ENCODE measurements around the gene NLGN4X. TPM values are rescaled to one million over a fixed set of nuclear protein-coding genes. Genes with fewer than 3 reads are reported as not detected.

The NLGN4X gene
- total RNA-seq, 1 experiment from 2014 or later: 0.05 TPM

GRCh38 chrX:5857232-5857631 lies 371.4 kb downstream of the NLGN4X start:
- ATAC-seq (no peak), DNase-seq (ENCODE audit: low read depth, low spot score) (no peak)
- BruUV-seq (replicated peaks): no TSS peak
- Histone ChIP-seq H2AFZ (ENCODE audit: low read depth, low read length, poor library complexity, severe bottlenecking) (no peak overlapping the region), H3K4me1 (ENCODE audit: control insufficient read depth in 1 of 2, insufficient read depth in 2 of 2, low read length in 2 of 2) (no peaks in the 10 kb centered on the region), H3K79me2 (ENCODE audit: insufficient read depth, low read length) (no peaks in the 10 kb centered on the region), H3K9ac (ENCODE audit: low read length) (no peak overlapping the region), H3K36me3 (ENCODE audit: control insufficient read depth in 1 of 2, insufficient read depth in 2 of 2, low read length in 2 of 2) (no peaks in the 10 kb centered on the region), H4K20me1 (ENCODE audit: insufficient read depth) (no peaks in the 10 kb centered on the region), H3K9me2 (ENCODE audit: insufficient read depth) (no peaks in the 10 kb centered on the region), H3K4me3 (replicated peaks in 1 of 2; ENCODE audit: low read depth in 1 of 2, low read length in 2 of 2) (no peak overlapping the region), H3K4me2 (ENCODE audit: low read length) (no peak overlapping the region), H3K27me3 (ENCODE audit: insufficient read depth, low read length) (no peaks in the 10 kb centered on the region), H3K9me3 (ENCODE audit: control insufficient read depth in 1 of 2, insufficient read depth in 1 of 2, low read depth in 1 of 2, low read length in 2 of 2) (no peaks in the 10 kb centered on the region), H3K27ac (ENCODE audit: low read depth, low read length) (no peak overlapping the region)
- ChIA-PET RAD21 (ENCODE audit: low non-redundant PET in 1 of 2, low total read pairs in 2 of 2, uncharacterized antibody in 2 of 2, unreplicated experiment in 2 of 2) (no interaction called here), CTCF (no interaction called here), POLR2A (no interaction called here)
- intact Hi-C loops (cut with micrococcal nuclease): no loop called here
- TF ChIP-seq CBX3 (IDR thresholded peaks at IDR 0.05; ENCODE audit: low read depth) (no peak), EZH2phosphoT487 (IDR thresholded peaks at IDR 0.05; ENCODE audit: borderline replicate concordance) (no peak), EGR1 (IDR thresholded peaks at IDR 0.05; ENCODE audit: low read depth) (no peak), SIN3A (IDR thresholded peaks at IDR 0.05; ENCODE audit: low read depth) (no peak), POLR2AphosphoS5 (IDR thresholded peaks at IDR 0.05; ENCODE audit: low read depth, low read length) (no peak), TCF7L2 (IDR thresholded peaks at IDR 0.05; ENCODE audit: borderline replicate concordance, extremely low read depth, insufficient read depth, insufficient read length) (no peak), CEBPB (IDR thresholded peaks at IDR 0.05; ENCODE audit: low read depth) (no peak), JUND (IDR thresholded peaks at IDR 0.05) (no peak), ZFX (IDR thresholded peaks at IDR 0.05) (no peak), ATF3 (IDR thresholded peaks at IDR 0.05) (no peak), ZBTB33 (IDR thresholded peaks at IDR 0.05; ENCODE audit: extremely low read depth, insufficient replicate concordance, low read length) (no peak), MAX (IDR thresholded peaks at IDR 0.05) (no peak), SRF (IDR thresholded peaks at IDR 0.05; ENCODE audit: low read depth) (no peak), POLR2A (IDR thresholded peaks at IDR 0.05; ENCODE audit: borderline replicate concordance, extremely low read depth, insufficient read depth, insufficient read length) (no peak), SP1 (IDR thresholded peaks at IDR 0.05; ENCODE audit: low read depth) (no peak), RAD21 (IDR thresholded peaks at IDR 0.05; ENCODE audit: low read depth) (no peak), YY1 (IDR thresholded peaks at IDR 0.05; ENCODE audit: extremely low read depth, insufficient replicate concordance, low read depth, low read length) (no peak)

Measured in HCT116 (cell line).